ENCODE measurements around the gene KLF11. TPM values are rescaled to one million over a fixed set of nuclear protein-coding genes. Genes with fewer than 3 reads are reported as not detected.

The KLF11 gene
- total and polyA plus RNA-seq, 2 of the 8 experiments (the other 6 are each of a cell fraction or from before 2014, with no cell fraction given) = 6.4 to 10.1 TPM

DNA sequence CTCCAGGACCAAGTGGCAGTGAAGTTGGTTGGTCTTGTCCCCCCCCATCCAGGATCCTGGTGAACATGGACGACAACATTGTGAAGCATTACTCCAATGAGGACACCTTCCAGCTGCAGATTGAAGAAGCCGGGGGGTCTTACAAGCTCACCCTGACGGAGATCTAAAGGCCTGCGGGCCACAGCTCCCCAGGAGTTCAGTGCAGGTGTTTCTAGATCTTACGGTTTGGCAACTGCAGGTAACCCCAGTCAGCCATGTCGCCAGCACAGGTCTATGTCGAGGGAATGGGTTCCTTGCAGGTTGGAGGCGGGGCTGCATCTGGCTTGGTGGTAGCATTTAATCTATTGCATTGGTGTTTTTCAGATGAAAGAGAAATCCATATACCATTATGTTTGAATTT lies 42.8 kb upstream of the KLF11 start (continued):
- TF ChIP-seq, protein P1, sequence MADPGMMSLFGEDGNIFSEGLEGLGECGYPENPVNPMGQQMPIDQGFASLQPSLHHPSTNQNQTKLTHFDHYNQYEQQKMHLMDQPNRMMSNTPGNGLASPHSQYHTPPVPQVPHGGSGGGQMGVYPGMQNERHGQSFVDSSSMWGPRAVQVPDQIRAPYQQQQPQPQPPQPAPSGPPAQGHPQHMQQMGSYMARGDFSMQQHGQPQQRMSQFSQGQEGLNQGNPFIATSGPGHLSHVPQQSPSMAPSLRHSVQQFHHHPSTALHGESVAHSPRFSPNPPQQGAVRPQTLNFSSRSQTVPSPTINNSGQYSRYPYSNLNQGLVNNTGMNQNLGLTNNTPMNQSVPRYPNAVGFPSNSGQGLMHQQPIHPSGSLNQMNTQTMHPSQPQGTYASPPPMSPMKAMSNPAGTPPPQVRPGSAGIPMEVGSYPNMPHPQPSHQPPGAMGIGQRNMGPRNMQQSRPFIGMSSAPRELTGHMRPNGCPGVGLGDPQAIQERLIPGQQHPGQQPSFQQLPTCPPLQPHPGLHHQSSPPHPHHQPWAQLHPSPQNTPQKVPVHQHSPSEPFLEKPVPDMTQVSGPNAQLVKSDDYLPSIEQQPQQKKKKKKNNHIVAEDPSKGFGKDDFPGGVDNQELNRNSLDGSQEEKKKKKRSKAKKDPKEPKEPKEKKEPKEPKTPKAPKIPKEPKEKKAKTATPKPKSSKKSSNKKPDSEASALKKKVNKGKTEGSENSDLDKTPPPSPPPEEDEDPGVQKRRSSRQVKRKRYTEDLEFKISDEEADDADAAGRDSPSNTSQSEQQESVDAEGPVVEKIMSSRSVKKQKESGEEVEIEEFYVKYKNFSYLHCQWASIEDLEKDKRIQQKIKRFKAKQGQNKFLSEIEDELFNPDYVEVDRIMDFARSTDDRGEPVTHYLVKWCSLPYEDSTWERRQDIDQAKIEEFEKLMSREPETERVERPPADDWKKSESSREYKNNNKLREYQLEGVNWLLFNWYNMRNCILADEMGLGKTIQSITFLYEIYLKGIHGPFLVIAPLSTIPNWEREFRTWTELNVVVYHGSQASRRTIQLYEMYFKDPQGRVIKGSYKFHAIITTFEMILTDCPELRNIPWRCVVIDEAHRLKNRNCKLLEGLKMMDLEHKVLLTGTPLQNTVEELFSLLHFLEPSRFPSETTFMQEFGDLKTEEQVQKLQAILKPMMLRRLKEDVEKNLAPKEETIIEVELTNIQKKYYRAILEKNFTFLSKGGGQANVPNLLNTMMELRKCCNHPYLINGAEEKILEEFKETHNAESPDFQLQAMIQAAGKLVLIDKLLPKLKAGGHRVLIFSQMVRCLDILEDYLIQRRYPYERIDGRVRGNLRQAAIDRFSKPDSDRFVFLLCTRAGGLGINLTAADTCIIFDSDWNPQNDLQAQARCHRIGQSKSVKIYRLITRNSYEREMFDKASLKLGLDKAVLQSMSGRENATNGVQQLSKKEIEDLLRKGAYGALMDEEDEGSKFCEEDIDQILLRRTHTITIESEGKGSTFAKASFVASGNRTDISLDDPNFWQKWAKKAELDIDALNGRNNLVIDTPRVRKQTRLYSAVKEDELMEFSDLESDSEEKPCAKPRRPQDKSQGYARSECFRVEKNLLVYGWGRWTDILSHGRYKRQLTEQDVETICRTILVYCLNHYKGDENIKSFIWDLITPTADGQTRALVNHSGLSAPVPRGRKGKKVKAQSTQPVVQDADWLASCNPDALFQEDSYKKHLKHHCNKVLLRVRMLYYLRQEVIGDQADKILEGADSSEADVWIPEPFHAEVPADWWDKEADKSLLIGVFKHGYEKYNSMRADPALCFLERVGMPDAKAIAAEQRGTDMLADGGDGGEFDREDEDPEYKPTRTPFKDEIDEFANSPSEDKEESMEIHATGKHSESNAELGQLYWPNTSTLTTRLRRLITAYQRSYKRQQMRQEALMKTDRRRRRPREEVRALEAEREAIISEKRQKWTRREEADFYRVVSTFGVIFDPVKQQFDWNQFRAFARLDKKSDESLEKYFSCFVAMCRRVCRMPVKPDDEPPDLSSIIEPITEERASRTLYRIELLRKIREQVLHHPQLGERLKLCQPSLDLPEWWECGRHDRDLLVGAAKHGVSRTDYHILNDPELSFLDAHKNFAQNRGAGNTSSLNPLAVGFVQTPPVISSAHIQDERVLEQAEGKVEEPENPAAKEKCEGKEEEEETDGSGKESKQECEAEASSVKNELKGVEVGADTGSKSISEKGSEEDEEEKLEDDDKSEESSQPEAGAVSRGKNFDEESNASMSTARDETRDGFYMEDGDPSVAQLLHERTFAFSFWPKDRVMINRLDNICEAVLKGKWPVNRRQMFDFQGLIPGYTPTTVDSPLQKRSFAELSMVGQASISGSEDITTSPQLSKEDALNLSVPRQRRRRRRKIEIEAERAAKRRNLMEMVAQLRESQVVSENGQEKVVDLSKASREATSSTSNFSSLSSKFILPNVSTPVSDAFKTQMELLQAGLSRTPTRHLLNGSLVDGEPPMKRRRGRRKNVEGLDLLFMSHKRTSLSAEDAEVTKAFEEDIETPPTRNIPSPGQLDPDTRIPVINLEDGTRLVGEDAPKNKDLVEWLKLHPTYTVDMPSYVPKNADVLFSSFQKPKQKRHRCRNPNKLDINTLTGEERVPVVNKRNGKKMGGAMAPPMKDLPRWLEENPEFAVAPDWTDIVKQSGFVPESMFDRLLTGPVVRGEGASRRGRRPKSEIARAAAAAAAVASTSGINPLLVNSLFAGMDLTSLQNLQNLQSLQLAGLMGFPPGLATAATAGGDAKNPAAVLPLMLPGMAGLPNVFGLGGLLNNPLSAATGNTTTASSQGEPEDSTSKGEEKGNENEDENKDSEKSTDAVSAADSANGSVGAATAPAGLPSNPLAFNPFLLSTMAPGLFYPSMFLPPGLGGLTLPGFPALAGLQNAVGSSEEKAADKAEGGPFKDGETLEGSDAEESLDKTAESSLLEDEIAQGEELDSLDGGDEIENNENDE (IDR thresholded peaks at IDR 0.05; ENCODE audit: insufficient replicate concordance, low read length) = no peak
- no peak for TF ChIP-seq RNF2 (IDR thresholded peaks at IDR 0.05; ENCODE audit: borderline replicate concordance, low read depth, low read length, missing control alignments, poor library complexity, severe bottlenecking)
- TF ChIP-seq SIN3A (conservative IDR thresholded peaks at IDR 0.05 in 1 of 2, IDR thresholded peaks at IDR 0.05 in 1 of 2; ENCODE audit: low read depth in 1 of 2, low read length in 2 of 2) = no peak
- TF ChIP-seq GTF2F1 (IDR thresholded peaks at IDR 0.05; ENCODE audit: borderline replicate concordance, low read depth, low read length) = no peak
- TF ChIP-seq EZH2 (IDR thresholded peaks at IDR 0.05; ENCODE audit: low read depth, low read length, severe bottlenecking) = no peak
- no peak for TF ChIP-seq SIRT6 (IDR thresholded peaks at IDR 0.05; ENCODE audit: low read length)
- TF ChIP-seq POLR2A (IDR thresholded peaks at IDR 0.05; ENCODE audit: control extremely low read depth in 1 of 2, low read depth in 2 of 2, low read length in 2 of 2) = no peak
- TF ChIP-seq MAFK (IDR thresholded peaks at IDR 0.05; ENCODE audit: low read depth, low read length) = no peak
- no peak for TF ChIP-seq POU5F1 (IDR thresholded peaks at IDR 0.05; ENCODE audit: low read depth, low read length)
